Spleen (tissue), 11 donors: Measurements from ENCODE around the gene SCN2A. TPM values are rescaled to one million over a fixed set of nuclear protein-coding genes. Genes with fewer than 3 reads are reported as not detected.

ENCODE experiments used
- DNase-seq: peaks from one replicate; pipeline ENCODE4 v3.0.0-alpha.2; 2020
- H3K27ac ChIP-seq, 8 donors: fragments of 200-600 bp; sonication (generic) in 7 of 8; 1 replicate in 4 of 8; 2 replicates in 4 of 8; pipeline versions ENCODE4 v1.5.0 to v1.8.0; 2016 to 2021; ENCODE audit warnings: inconsistent platforms in 4 of 8, mild to moderate bottlenecking in 4 of 8, moderate library complexity in 1 of 8
- H3K27me3 ChIP-seq, 7 donors: fragments of 200-600 bp; sonication (generic) in 6 of 7; replicated peaks in 1 of 7; 1 replicate in 4 of 7; 2 replicates in 3 of 7; pipeline versions ENCODE4 v1.5.0 to v1.8.0; 2016 to 2021; ENCODE audit warnings: inconsistent platforms in 3 of 7, mild to moderate bottlenecking in 1 of 7
- H3K36me3 ChIP-seq, 6 donors: fragments of 200-600 bp; sonication (generic) in 5 of 6; 1 replicate in 4 of 6; 2 replicates in 2 of 6; pipeline versions ENCODE4 v1.5.0 to v1.8.0; 2016 to 2021; ENCODE audit warnings: inconsistent platforms in 2 of 6
- H3K4me1 ChIP-seq, 6 donors: fragments of 200-600 bp; sonication (generic) in 5 of 6; 1 replicate in 3 of 6; 2 replicates in 3 of 6; pipeline versions ENCODE4 v1.5.0 to v1.8.0; 2016 to 2021; ENCODE audit warnings: inconsistent platforms in 3 of 6
- H3K4me3 ChIP-seq, 8 donors: fragments of 200-600 bp; sonication (generic) in 7 of 8; 1 replicate in 4 of 8; 2 replicates in 4 of 8; pipeline versions ENCODE4 v1.5.0 to v1.8.0; 2016 to 2021; ENCODE audit warnings: inconsistent platforms in 4 of 8, mild to moderate bottlenecking in 4 of 8, moderate library complexity in 2 of 8
- H3K9me3 ChIP-seq, 8 donors: fragments of 200-600 bp; sonication (generic) in 7 of 8; 1 replicate in 4 of 8; 2 replicates in 4 of 8; pipeline versions ENCODE4 v1.5.0 to v1.8.0; 2016 to 2021; ENCODE audit warnings: inconsistent platforms in 4 of 8
- POLR2A ChIP-seq, 3 donors: fragments of 450-650 bp; IDR thresholded peaks; one replicate each; pipeline ENCODE4 v1.5.1; 2017; ENCODE audit warnings: antibody characterized with exemption in 3 of 3, mild to moderate bottlenecking in 1 of 3
- POLR2AphosphoS5 ChIP-seq, 3 donors: sonication (generic); formaldehyde crosslinking; IDR thresholded peaks; one replicate each; pipeline ENCODE4 v1.5.1; 2017; ENCODE audit warnings: antibody characterized with exemption in 3 of 3
- WGBS, 5 donors: extraction: QIAGEN DNeasy Blood & Tissue Kit in 3 of 5; methylation state at CpG; one replicate each; pipeline versions ENCODE4 v1.1.5 to v1.1.7; 2013 to 2018; 5-methylcytosine and 5-hydroxymethylcytosine counted together
- intact Hi-C: fragments of 100-400 bp; cut with DNase I; formaldehyde crosslinking; loops from one replicate; pipeline ENCODE4 v1.15.0; 2023; ENCODE audit warnings: low total_unique reads
- polyA plus RNA-seq, 3 donors: library from polyadenylated mRNA; stranded (reverse); fragments of 200-250 nt; gene quantifications; one replicate each; pipeline ENCODE4 v1.2.1, GENCODE V29; 2013
- total RNA-seq, 7 donors: library from RNA; depleted of rRNA in 3 of 7; stranded (reverse); fragments of >200 nt in 3 of 7; fragmentation: NEBNext Ultra II Directional in 4 of 7; extraction: Animal tissue kit (Norgen Biotek cat#: 25700) in 4 of 7; gene quantifications; one replicate each; pipeline versions ENCODE4 v1.1.0 to v1.2.1, GENCODE V29; 2016 to 2021
- TF ChIP-seq, protein P1 (sequence below), 11 experiments: fragments of 200-600 bp in 7 of 11; fragments of 450-650 bp in 4 of 11; sonication (generic) in 4 of 11; IDR thresholded peaks in 8 of 11; conservative IDR thresholded peaks in 3 of 11; 1 replicate in 7 of 11; 2 replicates in 4 of 11; pipeline versions ENCODE4 v1.4.0 to v1.8.0; 2016 to 2021; ENCODE audit warnings: antibody characterized with exemption in 11 of 11, inconsistent platforms in 4 of 11, mild to moderate bottlenecking in 1 of 11
- donor health status: healthy with polysubstance abuse.
- donor health status: DM: no; HTN: no; CAD: no; lungs with moderate emphysema.
- donor health status: DM: no; HTN: no; CAD: no.
- donor health status: Bipolar disorder and iron deficiency.
- donor health status: healthy.
- donor health status: DM: no; HTN: no; CAD: no.
- donor health status: DM: yes; HTN: yes; CAD: no.

The SCN2A gene
- total and polyA plus RNA-seq, 10 donors = 0.14 to 1.2 (median 0.28) TPM

GRCh38 chr2:165305391-165306096 is 66.3 kb downstream of the SCN2A start:
- TF ChIP-seq, protein P1, sequence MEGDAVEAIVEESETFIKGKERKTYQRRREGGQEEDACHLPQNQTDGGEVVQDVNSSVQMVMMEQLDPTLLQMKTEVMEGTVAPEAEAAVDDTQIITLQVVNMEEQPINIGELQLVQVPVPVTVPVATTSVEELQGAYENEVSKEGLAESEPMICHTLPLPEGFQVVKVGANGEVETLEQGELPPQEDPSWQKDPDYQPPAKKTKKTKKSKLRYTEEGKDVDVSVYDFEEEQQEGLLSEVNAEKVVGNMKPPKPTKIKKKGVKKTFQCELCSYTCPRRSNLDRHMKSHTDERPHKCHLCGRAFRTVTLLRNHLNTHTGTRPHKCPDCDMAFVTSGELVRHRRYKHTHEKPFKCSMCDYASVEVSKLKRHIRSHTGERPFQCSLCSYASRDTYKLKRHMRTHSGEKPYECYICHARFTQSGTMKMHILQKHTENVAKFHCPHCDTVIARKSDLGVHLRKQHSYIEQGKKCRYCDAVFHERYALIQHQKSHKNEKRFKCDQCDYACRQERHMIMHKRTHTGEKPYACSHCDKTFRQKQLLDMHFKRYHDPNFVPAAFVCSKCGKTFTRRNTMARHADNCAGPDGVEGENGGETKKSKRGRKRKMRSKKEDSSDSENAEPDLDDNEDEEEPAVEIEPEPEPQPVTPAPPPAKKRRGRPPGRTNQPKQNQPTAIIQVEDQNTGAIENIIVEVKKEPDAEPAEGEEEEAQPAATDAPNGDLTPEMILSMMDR (IDR thresholded peaks at IDR 0.05 in 8 of 11, conservative IDR thresholded peaks at IDR 0.05 in 3 of 11) = no peak
- TF ChIP-seq POLR2A (IDR thresholded peaks at IDR 0.05) = no peak
- TF ChIP-seq POLR2AphosphoS5 (IDR thresholded peaks at IDR 0.05) = no peak
- intact Hi-C loops = no loop called here

GRCh38 chr2:165307317-165307716 is 68.1 kb downstream of the SCN2A start:
- Histone ChIP-seq H3K36me3 (no peaks in the 10 kb centered on the region), H3K4me1 (no peaks in the 10 kb centered on the region), H3K4me3 (no peak overlapping the region), H3K27me3 (no peaks in the 10 kb centered on the region), H3K9me3 (no peaks in the 10 kb centered on the region), H3K27ac (no peak overlapping the region)
- no peak for DNase-seq
- 80 to 94% (median 88%) methylated on average over 1 of the region's 1 CpG for WGBS, 5 donors
- intact Hi-C loops = no loop called here
- TF ChIP-seq POLR2AphosphoS5 (IDR thresholded peaks at IDR 0.05) (no peak), POLR2A (IDR thresholded peaks at IDR 0.05) (no peak)
- TF ChIP-seq, protein P1 (IDR thresholded peaks at IDR 0.05 in 8 of 11, conservative IDR thresholded peaks at IDR 0.05 in 3 of 11) = no peak

More at GRCh38 chr2:165305391-165306096, 66.3 kb downstream of the SCN2A start:
- Histone ChIP-seq H3K27me3 (no peaks in the 10 kb centered on the region), H3K27ac (no peak overlapping the region), H3K4me1 (no peaks in the 10 kb centered on the region), H3K36me3 (no peaks in the 10 kb centered on the region), H3K9me3 (no peaks in the 10 kb centered on the region), H3K4me3 (no peak overlapping the region)
- no peak for DNase-seq
- WGBS, 5 donors = 59 to 83% (median 65%) methylated on average over 3 of the region's 3 CpGs

GRCh38 chr2:165311949-165312348 is 72.7 kb downstream of the SCN2A start:
- TF ChIP-seq POLR2AphosphoS5 (IDR thresholded peaks at IDR 0.05) (no peak), POLR2A (IDR thresholded peaks at IDR 0.05) (no peak)
- TF ChIP-seq, protein P1 (IDR thresholded peaks at IDR 0.05 in 8 of 11, conservative IDR thresholded peaks at IDR 0.05 in 3 of 11) = no peak

GRCh38 chr2:165312999-165313398 is 73.8 kb downstream of the SCN2A start:
- Histone ChIP-seq H3K27ac (no peak overlapping the region), H3K9me3 (no peaks in the 10 kb centered on the region), H3K4me3 (no peak overlapping the region), H3K4me1 (no peaks in the 10 kb centered on the region), H3K27me3 (no peaks in the 10 kb centered on the region), H3K36me3 (no peaks in the 10 kb centered on the region)
- intact Hi-C loops = no loop called here
- WGBS, 5 donors = 87 to 94% (median 89%) methylated on average over 2 of the region's 2 CpGs
- no peak for TF ChIP-seq POLR2A (IDR thresholded peaks at IDR 0.05)
- TF ChIP-seq, protein P1 (IDR thresholded peaks at IDR 0.05 in 8 of 11, conservative IDR thresholded peaks at IDR 0.05 in 3 of 11) = no peak
- no peak for TF ChIP-seq POLR2AphosphoS5 (IDR thresholded peaks at IDR 0.05)
- DNase-seq = no peak

More at GRCh38 chr2:165311949-165312348, 72.7 kb downstream of the SCN2A start:
- no peak overlapping the region for H3K4me3 ChIP-seq
- H3K27ac ChIP-seq = no peak overlapping the region
- no peaks in the 10 kb centered on the region for H3K9me3 ChIP-seq
- H3K4me1 ChIP-seq = no peaks in the 10 kb centered on the region
- no peak for DNase-seq
- intact Hi-C loops = no loop called here
- 72 to 94% (median 79%) methylated on average over 1 of the region's 1 CpG for WGBS, 5 donors
- H3K27me3 ChIP-seq = no peaks in the 10 kb centered on the region
- no peaks in the 10 kb centered on the region for H3K36me3 ChIP-seq
